ENCODE measurements around the gene TMEM63C.
A peak's percentile ranks its signal among the peaks of the same experiment; 100 is the strongest.

GRCh38 chr14:77301103-77301502 is 119.5 kb downstream of the TMEM63C start:
- TF ChIP-seq, protein P1, sequence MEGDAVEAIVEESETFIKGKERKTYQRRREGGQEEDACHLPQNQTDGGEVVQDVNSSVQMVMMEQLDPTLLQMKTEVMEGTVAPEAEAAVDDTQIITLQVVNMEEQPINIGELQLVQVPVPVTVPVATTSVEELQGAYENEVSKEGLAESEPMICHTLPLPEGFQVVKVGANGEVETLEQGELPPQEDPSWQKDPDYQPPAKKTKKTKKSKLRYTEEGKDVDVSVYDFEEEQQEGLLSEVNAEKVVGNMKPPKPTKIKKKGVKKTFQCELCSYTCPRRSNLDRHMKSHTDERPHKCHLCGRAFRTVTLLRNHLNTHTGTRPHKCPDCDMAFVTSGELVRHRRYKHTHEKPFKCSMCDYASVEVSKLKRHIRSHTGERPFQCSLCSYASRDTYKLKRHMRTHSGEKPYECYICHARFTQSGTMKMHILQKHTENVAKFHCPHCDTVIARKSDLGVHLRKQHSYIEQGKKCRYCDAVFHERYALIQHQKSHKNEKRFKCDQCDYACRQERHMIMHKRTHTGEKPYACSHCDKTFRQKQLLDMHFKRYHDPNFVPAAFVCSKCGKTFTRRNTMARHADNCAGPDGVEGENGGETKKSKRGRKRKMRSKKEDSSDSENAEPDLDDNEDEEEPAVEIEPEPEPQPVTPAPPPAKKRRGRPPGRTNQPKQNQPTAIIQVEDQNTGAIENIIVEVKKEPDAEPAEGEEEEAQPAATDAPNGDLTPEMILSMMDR (IDR thresholded peaks at IDR 0.05; ENCODE audit: poor library complexity, severe bottlenecking) = peak; percentile 69
- TF ChIP-seq POLR2AphosphoS5 (IDR thresholded peaks at IDR 0.05) = no peak
- TF ChIP-seq EZH2 (IDR thresholded peaks at IDR 0.05; ENCODE audit: borderline replicate concordance, insufficient read depth, low read length, poor library complexity, severe bottlenecking) = no peak
- TF ChIP-seq MXI1 (conservative IDR thresholded peaks at IDR 0.05; ENCODE audit: poor library complexity, severe bottlenecking) = no peak
- TF ChIP-seq SMC3 (conservative IDR thresholded peaks at IDR 0.05; ENCODE audit: poor library complexity) = peak; percentile 68
- no peak for TF ChIP-seq EP300 (conservative IDR thresholded peaks at IDR 0.05; ENCODE audit: poor library complexity, severe bottlenecking)

Measured in neural cell (in vitro differentiated cells).